PC-9 (cell line): Measurements from ENCODE around the gene ADAMTS4. TPM values are rescaled to one million over a fixed set of nuclear protein-coding genes. Genes with fewer than 3 reads are reported as not detected.

Experiments used
- BruUV-seq: library from RNA; stranded (reverse); fragments of 400-500 nt; replicated peaks from 2 replicates; lab custom pipeline; 2021; lab: Mats Ljungman, UMichigan
- CTCF ChIA-PET: fragments of 300-600 bp; sonication (Branson Sonifier 250); formaldehyde crosslinking; loops from one replicate; lab custom pipeline; 2022; ENCODE audit warnings: antibody characterized with exemption; lab: Charles Lee
- POLR2A ChIA-PET: fragments of 300-600 bp; sonication (Branson Sonifier 250); formaldehyde crosslinking; loops from one replicate; lab custom pipeline; 2022; ENCODE audit warnings: antibody characterized with exemption; ENCODE audit not compliant: unreplicated experiment; lab: Charles Lee
- DNase-seq, 2 experiments: peaks; one replicate each; pipeline versions ENCODE4 v3.0.0 to v3.0.0-alpha.2; 2015 to 2022; ENCODE audit warnings: mixed read lengths in 1 of 2
- H2AFZ ChIP-seq: fragments of 200-600 bp; sonication (generic); 2 replicates; pipeline ENCODE4 v1.8.1; 2017; ENCODE audit warnings: antibody characterized with exemption
- H3F3A ChIP-seq: fragments of 200-600 bp; sonication (generic); 2 replicates; pipeline ENCODE4 v1.8.1; 2017; ENCODE audit warnings: antibody characterized with exemption, mild to moderate bottlenecking, low read depth; ENCODE audit not compliant: insufficient read depth
- H3K27ac ChIP-seq: fragments of 200-600 bp; sonication (generic); 2 replicates; pipeline ENCODE4 v1.6.1; 2016; ENCODE audit warnings: mixed run types
- H3K27me3 ChIP-seq: fragments of 200-600 bp; sonication (generic); 2 replicates; pipeline ENCODE4 v1.6.1; 2016; ENCODE audit warnings: low read depth, mixed run types; ENCODE audit not compliant: insufficient read depth
- H3K36me3 ChIP-seq: fragments of 200-600 bp; sonication (generic); 2 replicates; pipeline ENCODE4 v1.6.1; 2016; ENCODE audit warnings: low read depth, mixed run types
- H3K4me1 ChIP-seq: fragments of 200-600 bp; sonication (generic); replicated peaks from 2 replicates; pipeline ENCODE4 v1.6.1; 2016; ENCODE audit warnings: mixed run types; ENCODE audit not compliant: insufficient read depth
- H3K4me2 ChIP-seq: fragments of 200-600 bp; sonication (generic); 2 replicates; pipeline ENCODE4 v1.6.1; 2017; ENCODE audit warnings: mixed run types
- H3K4me3 ChIP-seq: fragments of 200-600 bp; sonication (generic); 2 replicates; pipeline ENCODE4 v1.6.1; 2016; ENCODE audit warnings: mixed run types
- H3K79me2 ChIP-seq: fragments of 200-600 bp; sonication (generic); 2 replicates; pipeline ENCODE4 v1.6.1; 2017; ENCODE audit warnings: low read depth, mixed run types
- H3K9me2 ChIP-seq: fragments of 200-600 bp; sonication (generic); 2 replicates; pipeline ENCODE4 v1.8.1; 2017; ENCODE audit warnings: mild to moderate bottlenecking; ENCODE audit not compliant: insufficient read depth
- H3K9me3 ChIP-seq: fragments of 200-600 bp; sonication (generic); 2 replicates; pipeline ENCODE4 v1.8.1; 2016; ENCODE audit warnings: low read depth; ENCODE audit not compliant: insufficient read depth
- H4K20me1 ChIP-seq: fragments of 200-600 bp; sonication (generic); 2 replicates; pipeline ENCODE4 v1.8.1; 2017; ENCODE audit not compliant: insufficient read depth
- CTCF ChIP-seq: fragments of 200-600 bp; sonication (generic); conservative IDR thresholded peaks from 2 replicates; pipeline ENCODE4 v1.6.1; 2017; ENCODE audit warnings: mixed run types, antibody characterized with exemption, mild to moderate bottlenecking, moderate library complexity
- EZH2 ChIP-seq: fragments of 200-600 bp; sonication (generic); IDR thresholded peaks from 2 replicates; pipeline ENCODE4 v1.8.0; 2017; ENCODE audit warnings: antibody characterized with exemption, low read depth
- intact Hi-C: fragments of 100-400 bp; cut with micrococcal nuclease; formaldehyde crosslinking; loops from one replicate; pipeline ENCODE4 v1.10.0; 2022; ENCODE audit not compliant: unreplicated experiment
- microRNA-seq: library from miRNA; unstranded; fragments of <30 nt; microRNA quantifications from one replicate; pipeline ENCODE4 v1.2.0, GENCODE V29; 2021; ENCODE audit warnings: borderline number of aligned reads, borderline replicate concordance
- total RNA-seq: library from RNA; stranded (reverse); gene quantifications from 2 replicates; pipeline ENCODE4 v1.2.3, GENCODE V29; 2021

The ADAMTS4 gene
- total RNA-seq, 1 experiment from 2014 or later: not detected

GRCh38 chr1:161138431-161138830, 60.4 kb downstream of the ADAMTS4 start:
- Histone ChIP-seq H3K27ac (no peak overlapping the region), H3K4me1 (peaks cover 24% of the 10 kb centered on the region), H3K4me3 (no peak overlapping the region), H3K9me2 (no peaks in the 10 kb centered on the region), H3K27me3 (no peaks in the 10 kb centered on the region), H3K9me3 (no peaks in the 10 kb centered on the region), H4K20me1 (peaks cover 3% of the 10 kb centered on the region; the same call in 1 of the 2 replicates), H3K4me2 (no peak overlapping the region), H3K36me3 (no peaks in the 10 kb centered on the region), H3F3A (peaks cover 46% of the 10 kb centered on the region), H3K79me2 (peaks cover 30% of the 10 kb centered on the region), H2AFZ (no peak overlapping the region)
- CTCF ChIA-PET: no interaction called here
- TF ChIP-seq CTCF (no peak), EZH2 (no peak)
- BruUV-seq: no TSS peak
- intact Hi-C loops: loop anchor here (2.0 to 10.0 kb wide), 3 partner anchors 144 to 458 kb away; no protein-coding TSS in a partner anchor
- DNase-seq: no peak
- POLR2A ChIA-PET: interaction anchor here (0.5 kb wide), 1 partner anchor 991 kb away, joined by 3 read pairs; no protein-coding TSS in a partner anchor

- POLR2A ChIA-PET: no interaction called here
These were observed 61.0 kb downstream of the ADAMTS4 start for GRCh38 chr1:161137881-161138280.

More at GRCh38 chr1:161137881-161138280, 61.0 kb downstream of the ADAMTS4 start:
- CTCF ChIA-PET: no interaction called here
- no peak for DNase-seq
- Histone ChIP-seq H2AFZ (no peak overlapping the region), H3K9me2 (no peaks in the 10 kb centered on the region), H4K20me1 (peaks cover 3% of the 10 kb centered on the region; the same call in 1 of the 2 replicates), H3K27ac (no peak overlapping the region), H3K4me3 (no peak overlapping the region), H3K4me1 (peaks cover 24% of the 10 kb centered on the region), H3K9me3 (no peaks in the 10 kb centered on the region), H3K4me2 (no peak overlapping the region), H3K27me3 (no peaks in the 10 kb centered on the region), H3K79me2 (peaks cover 31% of the 10 kb centered on the region), H3K36me3 (no peaks in the 10 kb centered on the region), H3F3A (peaks cover 52% of the 10 kb centered on the region)
- TF ChIP-seq EZH2 (no peak), CTCF (no peak)
- BruUV-seq: no TSS peak
- intact Hi-C loops: loop anchor here (2.0 to 10.0 kb wide), 3 partner anchors 143 to 457 kb away; no protein-coding TSS in a partner anchor

Small RNA genes lying within 50 kb of the gene (microRNA-seq; reads per million reads assigned to microRNA genes)
- not detected for gene MIR5187

Other genes with a start within 250 kb of the ADAMTS4 start
- gene ITLN2, start 244.2 kb downstream of the ADAMTS4 start, total RNA-seq: not detected in 2 replicates
- 99.9 and 117 TPM in 2 replicates for gene F11R, start 177.9 kb downstream of the ADAMTS4 start, total RNA-seq
- 51.4 and 70.8 TPM in 2 replicates for gene TSTD1, start 160.1 kb downstream of the ADAMTS4 start, total RNA-seq
- gene USF1, start 153.1 kb downstream of the ADAMTS4 start, total RNA-seq: 34.8 and 43.2 TPM in 2 replicates
- 0.46 and 0.65 TPM in 2 replicates for gene ARHGAP30, start 129.2 kb downstream of the ADAMTS4 start, total RNA-seq
- 8.8 and 9.0 TPM in 2 replicates for gene NECTIN4, start 109.5 kb downstream of the ADAMTS4 start, total RNA-seq
- 5.6 and 7.4 TPM in 2 replicates for gene KLHDC9, start 100.7 kb downstream of the ADAMTS4 start, total RNA-seq
- 68.2 and 74.4 TPM in 2 replicates for gene PFDN2, start 81.0 kb downstream of the ADAMTS4 start, total RNA-seq
- 25.9 and 26.8 TPM in 2 replicates for gene NIT1, start 80.9 kb downstream of the ADAMTS4 start, total RNA-seq
- gene DEDD, start 66.4 kb downstream of the ADAMTS4 start, total RNA-seq: 26.7 and 29.8 TPM in 2 replicates
- 74.2 and 74.9 TPM in 2 replicates for gene UFC1, start 45.1 kb downstream of the ADAMTS4 start, total RNA-seq
- 32.3 and 34.8 TPM in 2 replicates for gene USP21, start 39.6 kb downstream of the ADAMTS4 start, total RNA-seq
- 23.1 and 26.4 TPM in 2 replicates for gene PPOX, start 32.6 kb downstream of the ADAMTS4 start, total RNA-seq
- gene B4GALT3, start 21.5 kb downstream of the ADAMTS4 start, total RNA-seq: 35.5 and 47.8 TPM in 2 replicates
- gene NDUFS2, start 3.3 kb upstream of the ADAMTS4 start, total RNA-seq: 99.5 and 107 TPM in 2 replicates
- 1.3 TPM in 1 of 2 replicates, not detected in the other for gene FCER1G, start 16.2 kb upstream of the ADAMTS4 start, total RNA-seq
- gene APOA2, start 24.6 kb upstream of the ADAMTS4 start, total RNA-seq: not detected in 2 replicates
- gene TOMM40L, start 27.0 kb upstream of the ADAMTS4 start, total RNA-seq: 4.3 and 6.7 TPM in 2 replicates
- not detected in 2 replicates for gene NR1I3, start 39.1 kb upstream of the ADAMTS4 start, total RNA-seq
- gene PCP4L1, start 59.7 kb upstream of the ADAMTS4 start, total RNA-seq: not detected in 2 replicates
- gene MPZ, start 110.9 kb upstream of the ADAMTS4 start, total RNA-seq: 0.39 and 0.43 TPM in 2 replicates
- 215 and 216 TPM in 2 replicates for gene SDHC, start 115.3 kb upstream of the ADAMTS4 start, total RNA-seq
- 1.5 TPM in 1 of 2 replicates, not detected in the other for gene CFAP126, start 168.8 kb upstream of the ADAMTS4 start, total RNA-seq